ENCODE measurements around the gene FKBP2. TPM values are rescaled to one million over a fixed set of nuclear protein-coding genes. Genes with fewer than 3 reads are reported as not detected.

Gene FKBP2
- total and polyA plus RNA-seq, 7 donors, result 49.2 to 213 (median 70.5) TPM

- 18 to 28% methylated on average over 40 of the region's 40 CpGs for WGBS, 2 donors
- intact Hi-C loops (cut with DNase I), result no loop called here
Observed at GRCh38 chr11:64285885-64286800, 45.2 kb downstream of the FKBP2 start.

GRCh38 chr11:64286801-64287159 lies 45.9 kb downstream of the FKBP2 start:
- WGBS, 2 donors, result 87 to 93% methylated on average over 9 of the region's 9 CpGs
- intact Hi-C loops (cut with DNase I), result no loop called here

More at GRCh38 chr11:64285885-64286800, 45.2 kb downstream of the FKBP2 start:
- Histone ChIP-seq H3K27me3 (peaks cover 2 to 19% (median 15%) of the 10 kb centered on the region in 3 donors), H3K4me3 (peak overlapping the region; percentile 69 to 81 (median 76)), H3K4me1 (peaks cover 0 to 33% (median 30%) of the 10 kb centered on the region in 4 donors), H3K9me3 (no peaks in the 10 kb centered on the region), H3K36me3 (peaks cover 0 to 18% (median 10%) of the 10 kb centered on the region in 4 donors), H3K27ac (peak overlapping the region; percentile 96 to 99 (median 98))
- DNase-seq, result no peak
- no peak for TF ChIP-seq POLR2AphosphoS5 (IDR thresholded peaks at IDR 0.05)

GRCh38 chr11:64287676-64288352 lies 46.9 kb downstream of the FKBP2 start:
- WGBS, 2 donors, result 95 to 97% methylated on average over 33 of the region's 33 CpGs
- H3K4me3 ChIP-seq, result no peak overlapping the region
- peaks cover 18 to 36% (median 32%) of the 10 kb centered on the region in 3 donors for H3K27me3 ChIP-seq
- no peak for DNase-seq
- peaks cover 0 to 48% (median 44%) of the 10 kb centered on the region in 4 donors for H3K4me1 ChIP-seq
- intact Hi-C loops (cut with DNase I), result no loop called here
- TF ChIP-seq POLR2AphosphoS5 (IDR thresholded peaks at IDR 0.05) (no peak), POLR2A (IDR thresholded peaks at IDR 0.05) (no peak), CTCF (IDR thresholded peaks at IDR 0.05) (no peak), EP300 (IDR thresholded peaks at IDR 0.05) (no peak)
- H3K9me3 ChIP-seq, result no peaks in the 10 kb centered on the region
- peaks cover 0 to 3% (median 0%) of the 10 kb centered on the region in 4 donors for H3K36me3 ChIP-seq
- no peak overlapping the region for H3K27ac ChIP-seq

More at GRCh38 chr11:64286801-64287159, 45.9 kb downstream of the FKBP2 start:
- Histone ChIP-seq H3K4me3 (no peak overlapping the region), H3K36me3 (peaks cover 0 to 12% (median 6%) of the 10 kb centered on the region in 4 donors), H3K4me1 (peaks cover 0 to 39% (median 37%) of the 10 kb centered on the region in 4 donors), H3K27ac (no peak overlapping the region), H3K27me3 (peaks cover 8 to 26% (median 22%) of the 10 kb centered on the region in 3 donors), H3K9me3 (no peaks in the 10 kb centered on the region)
- TF ChIP-seq EP300 (IDR thresholded peaks at IDR 0.05) (no peak), POLR2A (IDR thresholded peaks at IDR 0.05) (no peak), CTCF (IDR thresholded peaks at IDR 0.05) (no peak), POLR2AphosphoS5 (IDR thresholded peaks at IDR 0.05) (no peak)
- DNase-seq, result no peak

- 92 to 94% methylated on average over 9 of the region's 9 CpGs for WGBS, 2 donors
- no peak for TF ChIP-seq CTCF (IDR thresholded peaks at IDR 0.05)
- TF ChIP-seq POLR2A (IDR thresholded peaks at IDR 0.05), result no peak
- TF ChIP-seq EP300 (IDR thresholded peaks at IDR 0.05), result no peak
- no peak for TF ChIP-seq POLR2AphosphoS5 (IDR thresholded peaks at IDR 0.05)
- peaks cover 22 to 42% (median 37%) of the 10 kb centered on the region in 3 donors for H3K27me3 ChIP-seq
- H3K9me3 ChIP-seq, result no peaks in the 10 kb centered on the region
- no peaks in the 10 kb centered on the region for H3K36me3 ChIP-seq
- intact Hi-C loops (cut with DNase I), result no loop called here
- H3K4me1 ChIP-seq, result peaks cover 0 to 44% (median 38%) of the 10 kb centered on the region in 4 donors
- DNase-seq, result no peak
- no peak overlapping the region for H3K4me3 ChIP-seq
- H3K27ac ChIP-seq, result no peak overlapping the region
Observed at GRCh38 chr11:64288353-64288750, 47.5 kb downstream of the FKBP2 start.

Data from sigmoid colon (tissue), 7 donors.